HepG2 (cell line): ENCODE results near the gene SCYL1. TPM values are rescaled to one million over a fixed set of nuclear protein-coding genes. Genes with fewer than 3 reads are reported as not detected.

Experiments used
- ATAC-seq: fragments of 200-7000 bp; cut with Tn5 transposase; 3 replicates; pipeline ENCODE4 v1.9.1; 2020; ENCODE audit warnings: mild to moderate bottlenecking, moderate library complexity
- BruUV-seq: library from RNA; stranded (reverse); fragments of 400-500 nt; replicated peaks from 2 replicates; lab custom pipeline; 2021; lab: Mats Ljungman, UMichigan
- CTCF ChIA-PET: fragments of 300-600 bp; formaldehyde crosslinking; extraction: SDS; loops from one replicate; lab custom pipeline; 2021; ENCODE audit warnings: low total read pairs, inconsistent platforms, low intra/inter-chr PET ratio; lab: Yijun Ruan, JAX
- POLR2A ChIA-PET: fragments of 350-600 bp; sonication (Branson Sonifier 250); formaldehyde crosslinking; loops from one replicate; lab custom pipeline; 2020; ENCODE audit warnings: antibody characterized with exemption, inconsistent platforms; lab: Yijun Ruan, JAX
- DNase-seq: peaks from one replicate; pipeline ENCODE4 v3.0.0-alpha.2; 2015; ENCODE audit warnings: low spot score
- FAIRE-seq: peaks from 3 replicates; lab custom pipeline; 2011; peaks lifted over from hg19 to GRCh38; lab: Jason Lieb, UNC
- H2AFZ ChIP-seq: one replicate; pipeline ENCODE4 v1.6.1; 2011; ENCODE audit warnings: low read length, inconsistent platforms
- H3K27ac ChIP-seq: fragments of 300-600 bp; 3 replicates; pipeline ENCODE4 v1.8.0; 2011; ENCODE audit warnings: mixed run types, mild to moderate bottlenecking, mixed read lengths, low read length, inconsistent platforms; ENCODE audit not compliant: insufficient read depth; ENCODE audit errors: extremely low read length
- H3K27me3 ChIP-seq, 2 experiments: fragments of 200-600 bp in 1 of 2; 2 replicates in 1 of 2; 3 replicates in 1 of 2; pipeline versions ENCODE4 v1.6.0 to v1.8.0; 2011; ENCODE audit warnings: low read length in 2 of 2, mild to moderate bottlenecking in 2 of 2, moderate library complexity in 2 of 2, inconsistent platforms in 1 of 2; ENCODE audit not compliant: insufficient read depth in 2 of 2, control insufficient read depth in 1 of 2
- H3K36me3 ChIP-seq, 2 experiments: fragments of 200-600 bp in 1 of 2; replicated peaks in 1 of 2; 2 replicates in 1 of 2; 3 replicates in 1 of 2; pipeline versions ENCODE4 v1.5.1 to v1.8.0; 2011; ENCODE audit warnings: low read length in 2 of 2, inconsistent platforms in 1 of 2; ENCODE audit not compliant: insufficient read depth in 2 of 2, control insufficient read depth in 1 of 2
- H3K4me1 ChIP-seq: 2 replicates; pipeline ENCODE4 v1.5.1; 2012; ENCODE audit warnings: low read length, inconsistent platforms; ENCODE audit not compliant: insufficient read depth
- H3K4me2 ChIP-seq: 2 replicates; pipeline ENCODE4 v1.6.0; 2011; ENCODE audit warnings: low read depth, low read length, inconsistent platforms
- H3K4me3 ChIP-seq, 3 experiments: fragments of 200-600 bp in 1 of 3; sonication (generic), shearing (Covaris generic) in 1 of 3; replicated peaks in 1 of 3; 2 replicates each; pipeline ENCODE4 v1.5.1; 2011 to 2016; ENCODE audit warnings: low read length in 3 of 3, inconsistent platforms in 2 of 3, low read depth in 2 of 3, mild to moderate bottlenecking in 2 of 3, control low read depth in 1 of 3, mixed read lengths in 1 of 3; ENCODE audit not compliant: insufficient read depth in 1 of 3
- H3K79me2 ChIP-seq: one replicate; pipeline ENCODE4 v1.6.1; 2011; ENCODE audit warnings: low read length, inconsistent platforms; ENCODE audit not compliant: insufficient read depth
- H3K9ac ChIP-seq: 2 replicates; pipeline ENCODE4 v1.6.0; 2011; ENCODE audit warnings: mild to moderate bottlenecking, low read depth, low read length, inconsistent platforms; ENCODE audit not compliant: insufficient read depth
- H3K9me3 ChIP-seq: 2 replicates; pipeline ENCODE4 v1.5.1; 2012; ENCODE audit warnings: mild to moderate bottlenecking, low read length
- H4K20me1 ChIP-seq: 2 replicates; pipeline ENCODE4 v1.6.0; 2011; ENCODE audit warnings: inconsistent platforms, mild to moderate bottlenecking, low read length, moderate library complexity; ENCODE audit not compliant: insufficient read depth
- EP300 ChIP-seq, 3 experiments: sonication (generic) in 1 of 3; formaldehyde crosslinking in 1 of 3; IDR thresholded peaks; 2 replicates each; pipeline versions ENCODE4 v1.5.1 to v1.6.1; 2011 to 2020; ENCODE audit warnings: low read depth in 2 of 3, low read length in 2 of 3, borderline replicate concordance in 1 of 3, improper control_type of control experiment in 1 of 3, mild to moderate bottlenecking in 1 of 3, missing genetic modification reagents in 1 of 3, moderate library complexity in 1 of 3
- ESRRA ChIP-seq: sonication (generic); formaldehyde crosslinking; IDR thresholded peaks from 2 replicates; pipeline ENCODE4 v1.5.1; 2020; ENCODE audit warnings: mild to moderate bottlenecking, low read depth, missing genetic modification reagents
- IRX3 ChIP-seq: sonication (generic); formaldehyde crosslinking; IDR thresholded peaks from 2 replicates; pipeline ENCODE4 v1.8.1; 2023; ENCODE audit warnings: mild to moderate bottlenecking, low read depth, missing genetic modification reagents, borderline replicate concordance
- ISX ChIP-seq: sonication (generic); formaldehyde crosslinking; conservative IDR thresholded peaks from 2 replicates; pipeline ENCODE4 v1.5.0; 2020; ENCODE audit warnings: missing genetic modification reagents
- KDM5A ChIP-seq: fragments of 200-600 bp; sonication (generic); IDR thresholded peaks from 2 replicates; pipeline ENCODE4 v1.7.0; 2018; ENCODE audit warnings: antibody characterized with exemption, mild to moderate bottlenecking, low read length, borderline replicate concordance
- MAF1 ChIP-seq: sonication (generic); formaldehyde crosslinking; IDR thresholded peaks from 2 replicates; pipeline ENCODE4 v1.5.0; 2020; ENCODE audit warnings: missing genetic modification reagents, borderline replicate concordance
- MAFK ChIP-seq, 2 experiments: IDR thresholded peaks in 1 of 2; conservative IDR thresholded peaks in 1 of 2; 2 replicates each; pipeline ENCODE4 v1.6.1; 2011; ENCODE audit warnings: improper control_type of control experiment in 2 of 2, low read length in 2 of 2
- MBD4 ChIP-seq: IDR thresholded peaks from 2 replicates; pipeline ENCODE4 v1.6.1; 2012; ENCODE audit warnings: low read length, inconsistent platforms, borderline replicate concordance
- NFYB ChIP-seq: sonication (generic); formaldehyde crosslinking; IDR thresholded peaks from 2 replicates; pipeline ENCODE4 v1.4.0; 2020; ENCODE audit warnings: missing genetic modification reagents
- NKX3-1 ChIP-seq: sonication (generic); formaldehyde crosslinking; IDR thresholded peaks from 2 replicates; pipeline ENCODE4 v1.5.0; 2020; ENCODE audit warnings: missing genetic modification reagents
- RFXAP ChIP-seq: sonication (generic); formaldehyde crosslinking; IDR thresholded peaks from 2 replicates; pipeline ENCODE4 v1.4.0; 2020; ENCODE audit warnings: missing genetic modification reagents, borderline replicate concordance
- RORA ChIP-seq: sonication (generic); formaldehyde crosslinking; IDR thresholded peaks from 2 replicates; pipeline ENCODE4 v1.5.0; 2020; ENCODE audit warnings: mild to moderate bottlenecking, missing genetic modification reagents, moderate library complexity
- ZFP90 ChIP-seq: sonication (generic); formaldehyde crosslinking; IDR thresholded peaks from 2 replicates; pipeline ENCODE4 v1.8.0; 2022; ENCODE audit warnings: missing genetic modification reagents, mild to moderate bottlenecking, inconsistent platforms, borderline replicate concordance
- ZNF224 ChIP-seq: sonication (generic); formaldehyde crosslinking; IDR thresholded peaks from 2 replicates; pipeline ENCODE4 v1.5.0; 2020; ENCODE audit warnings: mild to moderate bottlenecking, missing genetic modification reagents
- ZNF546 ChIP-seq: sonication (generic); formaldehyde crosslinking; conservative IDR thresholded peaks from 2 replicates; pipeline ENCODE4 v1.8.1; 2023; ENCODE audit warnings: mild to moderate bottlenecking, missing genetic modification reagents
- ZNF629 ChIP-seq: sonication (generic); formaldehyde crosslinking; conservative IDR thresholded peaks from 2 replicates; pipeline ENCODE4 v1.5.0; 2020; ENCODE audit warnings: missing genetic modification reagents
- ZNF749 ChIP-seq: sonication (generic); formaldehyde crosslinking; IDR thresholded peaks from 2 replicates; pipeline ENCODE4 v1.8.0; 2022; ENCODE audit warnings: mild to moderate bottlenecking, missing genetic modification reagents, moderate library complexity, borderline replicate concordance
- WGBS: methylation state at CpG from one replicate; pipeline ENCODE4 v1.1.6; 2017; ENCODE audit warnings: low lambda C conversion rate; 5-methylcytosine and 5-hydroxymethylcytosine counted together
- in situ Hi-C: cut with HindIII; loops from 2 replicates; pipeline ENCODE4 v1.10.0; 2017; ENCODE audit warnings: low pct_unique_long_range_greater_than_20kb; ENCODE audit not compliant: extremely low pct_ligation_motif_present
- intact Hi-C: fragments of 100-400 bp; cut with micrococcal nuclease; formaldehyde crosslinking; loops from one replicate; pipeline ENCODE4 v1.10.0; 2022; ENCODE audit not compliant: unreplicated experiment
- polyA plus RNA-seq, 8 experiments: library from polyadenylated mRNA; depleted of rRNA in 3 of 8; stranded (reverse) in 7 of 8; unstranded in 1 of 8; fragments of >200 nt; fragmentation: Illumina TruSeq in 4 of 8; extraction: Trizol in 4 of 8; gene quantifications; 2 replicates each; pipeline versions ENCODE4 v1.2.1 to v1.2.3, GENCODE V29; 2011 to 2016; ENCODE audit warnings: low read depth in 4 of 8, missing spikeins in 1 of 8, mixed read lengths in 1 of 8; ENCODE audit not compliant: insufficient read depth in 1 of 8
- total RNA-seq, 5 experiments: library from RNA; depleted of rRNA; stranded (reverse); fragments of >200 nt; fragmentation: Illumina TruSeq; extraction: Trizol; gene quantifications; 2 replicates each; pipeline ENCODE4 v1.2.3, GENCODE V29; 2016; ENCODE audit warnings: low read depth in 1 of 5
- TF ChIP-seq, protein P1 (sequence below): sonication (generic); formaldehyde crosslinking; IDR thresholded peaks from 2 replicates; pipeline ENCODE4 v1.5.0; 2020; ENCODE audit warnings: mild to moderate bottlenecking, missing genetic modification reagents, borderline replicate concordance
- TF ChIP-seq, protein P2 (sequence below): sonication (generic); formaldehyde crosslinking; IDR thresholded peaks from 2 replicates; pipeline ENCODE4 v1.4.0; 2020; ENCODE audit warnings: missing genetic modification reagents

SCYL1 gene
- total and polyA plus RNA-seq, 2 of the 13 experiments (the other 11 are each of a cell fraction or from before 2014, with no cell fraction given) = 65.9 to 103 TPM

DNA sequence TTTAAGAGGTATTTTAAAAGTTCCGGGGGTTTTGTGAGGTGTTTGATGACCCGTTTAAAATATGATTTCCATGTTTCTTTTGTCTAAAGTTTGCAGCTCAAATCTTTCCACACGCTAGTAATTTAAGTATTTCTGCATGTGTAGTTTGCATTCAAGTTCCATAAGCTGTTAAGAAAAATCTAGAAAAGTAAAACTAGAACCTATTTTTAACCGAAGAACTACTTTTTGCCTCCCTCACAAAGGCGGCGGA lies 26.2 kb upstream of the SCYL1 start:
- Histone ChIP-seq H3K9ac (peak overlapping the region; percentile 99), H3K4me1 (peaks cover 27% of the 10 kb centered on the region), H3K27me3 (no peaks in the 10 kb centered on the region; a peak in 2 of 5 replicates), H4K20me1 (peaks cover 39% of the 10 kb centered on the region), H3K4me3 (peak overlapping the region; percentile 85 to 93 (median 89)), H2AFZ (no peak overlapping the region), H3K27ac (peak overlapping the region; percentile 100), H3K4me2 (peak overlapping the region; percentile 78), H3K79me2 (peaks cover 61% of the 10 kb centered on the region), H3K36me3 (peaks cover 0 to 19% of the 10 kb centered on the region in 2 experiments; a peak in 2 of 5 replicates), H3K9me3 (no peaks in the 10 kb centered on the region)
- no TSS peak for BruUV-seq
- FAIRE-seq (no peak), DNase-seq (no peak), ATAC-seq (no peak)
- in situ Hi-C loops (loop anchor here (5.0 kb wide), 1 partner anchor 76 kb away; the partner anchor contains the start of gene NEAT1), intact Hi-C loops (no loop called here)
- ChIA-PET CTCF (interaction anchor here (1.0 kb wide), 1 partner anchor 11 kb away, joined by 3 read pairs; no protein-coding TSS in a partner anchor), POLR2A (interaction anchor here (0.8 to 27.3 kb wide), 27 partner anchors 9 to 224 kb away, joined by 3 to 1590 read pairs (median 11); partner anchors contain the start of genes DPF2, NEAT1, PCNX3 and SCYL1)
- WGBS = under 1% methylated on average over 6 of the region's 6 CpGs
- TF ChIP-seq ZNF749 (peak; percentile 59; the same call in 1 of the 2 replicates), ZNF629 (CRISPR knock-in tag) (0 out of 2 replicates have a peak, but pooled peaks have one; percentile 8), ZFP90 (CRISPR knock-in tag) (peak; percentile 46; the same call in 1 of the 2 replicates), RFXAP (peak; percentile 72; the same call in 1 of the 2 replicates), NKX3-1 (peak; percentile 62; the same call in 1 of the 2 replicates), ESRRA (no peak), MBD4 (0 out of 2 replicates have a peak, but pooled peaks have one; percentile 49), MAFK (conservative IDR thresholded peaks at IDR 0.05 in 1 of 2, IDR thresholded peaks at IDR 0.05 in 1 of 2; ENCODE audit: low read length in 2 of 2) (no peak), EP300 (IDR thresholded peaks at IDR 0.05; ENCODE audit: low read depth in 2 of 2, low read length in 2 of 2) (peak in 1 of 2 experiments; percentile 47; a peak in 1 of 4 replicates), EP300 (CRISPR knock-in tag; IDR thresholded peaks at IDR 0.05; ENCODE audit: borderline replicate concordance) (no peak), NFYB (CRISPR knock-in tag) (no peak), RORA (CRISPR knock-in tag) (0 out of 2 replicates have a peak, but pooled peaks have one; percentile 9), ZNF546 (CRISPR knock-in tag) (no peak), ZNF224 (CRISPR knock-in tag) (no peak), MAF1 (no peak), IRX3 (CRISPR knock-in tag) (no peak), KDM5A (0 out of 2 replicates have a peak, but pooled peaks have one; percentile 10), ISX (peak; percentile 85)
- TF ChIP-seq, protein P1, sequence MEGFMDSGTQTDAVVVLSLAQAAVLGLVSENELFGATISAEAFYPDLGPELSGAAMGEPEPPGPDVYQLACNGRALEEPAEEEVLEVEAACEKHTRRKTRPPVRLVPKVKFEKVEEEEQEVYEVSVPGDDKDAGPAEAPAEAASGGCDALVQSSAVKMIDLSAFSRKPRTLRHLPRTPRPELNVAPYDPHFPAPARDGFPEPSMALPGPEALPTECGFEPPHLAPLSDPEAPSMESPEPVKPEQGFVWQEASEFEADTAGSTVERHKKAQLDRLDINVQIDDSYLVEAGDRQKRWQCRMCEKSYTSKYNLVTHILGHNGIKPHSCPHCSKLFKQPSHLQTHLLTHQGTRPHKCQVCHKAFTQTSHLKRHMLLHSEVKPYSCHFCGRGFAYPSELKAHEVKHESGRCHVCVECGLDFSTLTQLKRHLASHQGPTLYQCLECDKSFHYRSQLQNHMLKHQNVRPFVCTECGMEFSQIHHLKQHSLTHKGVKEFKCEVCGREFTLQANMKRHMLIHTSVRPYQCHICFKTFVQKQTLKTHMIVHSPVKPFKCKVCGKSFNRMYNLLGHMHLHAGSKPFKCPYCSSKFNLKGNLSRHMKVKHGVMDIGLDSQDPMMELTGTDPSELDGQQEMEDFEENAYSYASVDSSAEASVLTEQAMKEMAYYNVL (CRISPR knock-in tag) = 0 out of 2 replicates have a peak, but pooled peaks have one; percentile 10
- TF ChIP-seq, protein P2, sequence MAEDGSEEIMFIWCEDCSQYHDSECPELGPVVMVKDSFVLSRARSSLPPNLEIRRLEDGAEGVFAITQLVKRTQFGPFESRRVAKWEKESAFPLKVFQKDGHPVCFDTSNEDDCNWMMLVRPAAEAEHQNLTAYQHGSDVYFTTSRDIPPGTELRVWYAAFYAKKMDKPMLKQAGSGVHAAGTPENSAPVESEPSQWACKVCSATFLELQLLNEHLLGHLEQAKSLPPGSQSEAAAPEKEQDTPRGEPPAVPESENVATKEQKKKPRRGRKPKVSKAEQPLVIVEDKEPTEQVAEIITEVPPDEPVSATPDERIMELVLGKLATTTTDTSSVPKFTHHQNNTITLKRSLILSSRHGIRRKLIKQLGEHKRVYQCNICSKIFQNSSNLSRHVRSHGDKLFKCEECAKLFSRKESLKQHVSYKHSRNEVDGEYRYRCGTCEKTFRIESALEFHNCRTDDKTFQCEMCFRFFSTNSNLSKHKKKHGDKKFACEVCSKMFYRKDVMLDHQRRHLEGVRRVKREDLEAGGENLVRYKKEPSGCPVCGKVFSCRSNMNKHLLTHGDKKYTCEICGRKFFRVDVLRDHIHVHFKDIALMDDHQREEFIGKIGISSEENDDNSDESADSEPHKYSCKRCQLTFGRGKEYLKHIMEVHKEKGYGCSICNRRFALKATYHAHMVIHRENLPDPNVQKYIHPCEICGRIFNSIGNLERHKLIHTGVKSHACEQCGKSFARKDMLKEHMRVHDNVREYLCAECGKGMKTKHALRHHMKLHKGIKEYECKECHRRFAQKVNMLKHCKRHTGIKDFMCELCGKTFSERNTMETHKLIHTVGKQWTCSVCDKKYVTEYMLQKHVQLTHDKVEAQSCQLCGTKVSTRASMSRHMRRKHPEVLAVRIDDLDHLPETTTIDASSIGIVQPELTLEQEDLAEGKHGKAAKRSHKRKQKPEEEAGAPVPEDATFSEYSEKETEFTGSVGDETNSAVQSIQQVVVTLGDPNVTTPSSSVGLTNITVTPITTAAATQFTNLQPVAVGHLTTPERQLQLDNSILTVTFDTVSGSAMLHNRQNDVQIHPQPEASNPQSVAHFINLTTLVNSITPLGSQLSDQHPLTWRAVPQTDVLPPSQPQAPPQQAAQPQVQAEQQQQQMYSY (CRISPR knock-in tag) = peak; percentile 48; the same call in 1 of the 2 replicates
